Fibroblast of skin of abdomen (primary cell): ENCODE data around the gene SPDYE4.

ENCODE experiments used
- DNase-seq: peaks from one replicate; pipeline ENCODE4 v3.0.0-alpha.2; 2013

SPDYE4 gene

GRCh38 chr17:8740486-8740885 lies 17.9 kb downstream of the SPDYE4 start:
- no peak for DNase-seq

- DNase-seq: peak; percentile 73
Measured at GRCh38 chr17:8739097-8739496, 19.2 kb downstream of the SPDYE4 start.

GRCh38 chr17:8736796-8737195 lies 21.6 kb downstream of the SPDYE4 start:
- no peak for DNase-seq

GRCh38 chr17:8736362-8736761 lies 22.0 kb downstream of the SPDYE4 start:
- DNase-seq: no peak

- no peak for DNase-seq
Measured at GRCh38 chr17:8735336-8735939, 22.9 kb downstream of the SPDYE4 start.

GRCh38 chr17:8734876-8735275 lies 23.5 kb downstream of the SPDYE4 start:
- no peak for DNase-seq

- DNase-seq: peak; percentile 45
Measured at GRCh38 chr17:8732406-8733085, 25.8 kb downstream of the SPDYE4 start.

- no peak for DNase-seq
Measured at GRCh38 chr17:8729860-8730259, 28.5 kb downstream of the SPDYE4 start.

- no peak for DNase-seq
Measured at GRCh38 chr17:8729421-8729820, 28.9 kb downstream of the SPDYE4 start.

- no peak for DNase-seq
Measured at GRCh38 chr17:8728971-8729370, 29.4 kb downstream of the SPDYE4 start.

GRCh38 chr17:8728251-8728938 lies 30.0 kb downstream of the SPDYE4 start:
- DNase-seq: no peak

GRCh38 chr17:8726941-8727555 lies 31.3 kb downstream of the SPDYE4 start:
- DNase-seq: peak; percentile 33

- no peak for DNase-seq
Measured at GRCh38 chr17:8725881-8726876, 32.2 kb downstream of the SPDYE4 start.

- DNase-seq: no peak
Measured at GRCh38 chr17:8724451-8724850, 33.9 kb downstream of the SPDYE4 start.

- DNase-seq: no peak
Measured at GRCh38 chr17:8720596-8720995, 37.8 kb downstream of the SPDYE4 start.

- no peak for DNase-seq
Measured at GRCh38 chr17:8719291-8720246, 38.8 kb downstream of the SPDYE4 start.

- DNase-seq: no peak
Measured at GRCh38 chr17:8718001-8718563, 40.3 kb downstream of the SPDYE4 start.

- no peak for DNase-seq
Measured at GRCh38 chr17:8713878-8714277, 44.5 kb downstream of the SPDYE4 start.

GRCh38 chr17:8713315-8713714 lies 45.0 kb downstream of the SPDYE4 start:
- no peak for DNase-seq

- no peak for DNase-seq
Measured at GRCh38 chr17:8712698-8713097, 45.6 kb downstream of the SPDYE4 start.

GRCh38 chr17:8711291-8711690 lies 47.1 kb downstream of the SPDYE4 start:
- no peak for DNase-seq
